ENCODE results near the gene KCNJ11. TPM values are rescaled to one million over a fixed set of nuclear protein-coding genes. Genes with fewer than 3 reads are reported as not detected.

KCNJ11 gene
- total and polyA plus RNA-seq, 2 of the 13 experiments (the other 11 are each of a cell fraction or from before 2014, with no cell fraction given) = 0.38 to 1.6 TPM

DNA sequence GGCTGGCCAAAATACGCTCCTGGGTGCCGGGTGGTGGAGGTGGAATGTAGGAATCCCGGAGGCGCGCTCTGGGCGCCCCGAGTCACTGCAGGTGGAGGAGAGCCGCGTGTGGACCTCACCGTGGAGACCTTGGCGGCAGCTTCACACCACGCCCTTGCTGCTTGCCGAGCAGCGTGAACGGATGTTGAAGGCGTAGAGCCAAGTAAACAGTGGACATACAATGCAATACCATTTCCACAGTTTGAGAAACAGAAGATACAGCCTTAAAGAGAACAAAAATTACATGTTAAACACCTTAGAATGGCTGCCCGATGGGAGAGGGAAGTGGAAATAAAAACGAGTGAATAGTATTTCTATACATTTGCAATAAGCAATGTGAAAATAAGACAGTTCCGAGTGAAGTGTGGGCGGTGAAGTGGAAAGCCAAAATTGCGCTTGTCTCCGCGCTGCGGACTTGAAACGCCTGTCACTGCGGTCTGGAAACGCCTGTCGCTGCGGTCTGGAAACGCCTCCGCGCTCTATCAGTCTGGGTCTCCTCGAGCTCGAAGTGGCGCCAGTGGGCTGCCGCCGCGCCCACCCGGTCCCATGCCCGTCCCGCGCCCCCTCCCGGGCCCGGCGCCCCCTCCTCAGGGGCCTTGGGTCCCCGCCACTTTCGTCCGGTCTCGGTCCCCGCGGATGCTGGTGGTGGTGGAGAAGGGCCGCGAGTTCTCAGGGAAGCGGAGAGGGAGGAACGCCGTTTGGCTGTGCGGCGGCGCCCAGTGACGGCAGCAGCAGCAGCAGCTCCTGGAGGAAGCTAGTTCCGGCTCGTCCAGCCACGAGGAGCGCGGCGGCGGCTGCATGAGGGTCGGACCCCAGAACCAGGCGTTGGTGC lies 35.3 kb downstream of the KCNJ11 start (continued):
- TF ChIP-seq PTBP1 (IDR thresholded peaks at IDR 0.05; ENCODE audit: low read depth, low read length, poor library complexity, severe bottlenecking) (no peak), MED1 (CRISPR knock-in tag; IDR thresholded peaks at IDR 0.05) (peak; percentile 84), MBD4 (IDR thresholded peaks at IDR 0.05; ENCODE audit: borderline replicate concordance, low read length) (no peak), ZNF839 (CRISPR knock-in tag; IDR thresholded peaks at IDR 0.05; ENCODE audit: borderline replicate concordance) (peak; percentile 75), ZNF264 (CRISPR knock-in tag; IDR thresholded peaks at IDR 0.05) (0 out of 2 replicates have a peak, but pooled peaks have one; percentile 7), ZKSCAN1 (IDR thresholded peaks at IDR 0.05; ENCODE audit: low read length) (no peak), U2AF1 (optimal IDR thresholded peaks at IDR 0.05; ENCODE audit: low read depth, low read length) (no peak), NR1H2 (CRISPR knock-in tag; IDR thresholded peaks at IDR 0.05; ENCODE audit: borderline replicate concordance, low read depth) (0 out of 2 replicates have a peak, but pooled peaks have one; percentile 62), HNRNPUL1 (IDR thresholded peaks at IDR 0.05; ENCODE audit: low read depth, low read length) (no peak), PHF8 (CRISPR knock-in tag; IDR thresholded peaks at IDR 0.05) (peak; percentile 81), ZNF17 (CRISPR knock-in tag; IDR thresholded peaks at IDR 0.05) (no peak), ZEB1 (IDR thresholded peaks at IDR 0.05; ENCODE audit: insufficient replicate concordance, low read depth) (no peak), NAIF1 (CRISPR knock-in tag; IDR thresholded peaks at IDR 0.05; ENCODE audit: borderline replicate concordance) (no peak), TCF7L2 (IDR thresholded peaks at IDR 0.05; ENCODE audit: low read depth, low read length) (no peak), HCFC1 (IDR thresholded peaks at IDR 0.05; ENCODE audit: low read depth, low read length) (no peak), IRX3 (CRISPR knock-in tag; IDR thresholded peaks at IDR 0.05; ENCODE audit: borderline replicate concordance, low read depth) (no peak), NFRKB (IDR thresholded peaks at IDR 0.05) (no peak), ZNF713 (CRISPR knock-in tag; IDR thresholded peaks at IDR 0.05) (no peak), ZFY (CRISPR knock-in tag; IDR thresholded peaks at IDR 0.05) (peak; percentile 55; the same call in 1 of the 2 replicates), ZNF556 (CRISPR knock-in tag; IDR thresholded peaks at IDR 0.05; ENCODE audit: borderline replicate concordance) (peak; percentile 84; the same call in 1 of the 2 replicates), ELF4 (CRISPR knock-in tag; IDR thresholded peaks at IDR 0.05; ENCODE audit: borderline replicate concordance) (peak; percentile 77; the same call in 1 of the 2 replicates), ZNF652 (CRISPR knock-in tag; IDR thresholded peaks at IDR 0.05; ENCODE audit: borderline replicate concordance, low read depth) (no peak), PAX8 (CRISPR knock-in tag; IDR thresholded peaks at IDR 0.05; ENCODE audit: borderline replicate concordance) (0 out of 2 replicates have a peak, but pooled peaks have one; percentile 63), MTF1 (CRISPR knock-in tag; IDR thresholded peaks at IDR 0.05) (no peak), RBM22 (optimal IDR thresholded peaks at IDR 0.05; ENCODE audit: low read length) (peak; percentile 44), BATF2 (CRISPR knock-in tag; IDR thresholded peaks at IDR 0.05) (no peak; the same call in none of the 2 replicates), ZNF446 (CRISPR knock-in tag; IDR thresholded peaks at IDR 0.05) (no peak)
- TF ChIP-seq, protein P1, sequence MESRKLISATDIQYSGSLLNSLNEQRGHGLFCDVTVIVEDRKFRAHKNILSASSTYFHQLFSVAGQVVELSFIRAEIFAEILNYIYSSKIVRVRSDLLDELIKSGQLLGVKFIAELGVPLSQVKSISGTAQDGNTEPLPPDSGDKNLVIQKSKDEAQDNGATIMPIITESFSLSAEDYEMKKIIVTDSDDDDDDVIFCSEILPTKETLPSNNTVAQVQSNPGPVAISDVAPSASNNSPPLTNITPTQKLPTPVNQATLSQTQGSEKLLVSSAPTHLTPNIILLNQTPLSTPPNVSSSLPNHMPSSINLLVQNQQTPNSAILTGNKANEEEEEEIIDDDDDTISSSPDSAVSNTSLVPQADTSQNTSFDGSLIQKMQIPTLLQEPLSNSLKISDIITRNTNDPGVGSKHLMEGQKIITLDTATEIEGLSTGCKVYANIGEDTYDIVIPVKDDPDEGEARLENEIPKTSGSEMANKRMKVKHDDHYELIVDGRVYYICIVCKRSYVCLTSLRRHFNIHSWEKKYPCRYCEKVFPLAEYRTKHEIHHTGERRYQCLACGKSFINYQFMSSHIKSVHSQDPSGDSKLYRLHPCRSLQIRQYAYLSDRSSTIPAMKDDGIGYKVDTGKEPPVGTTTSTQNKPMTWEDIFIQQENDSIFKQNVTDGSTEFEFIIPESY (CRISPR knock-in tag; IDR thresholded peaks at IDR 0.05) = peak; percentile 39; the same call in 1 of the 2 replicates
